T-cell (primary cell): ENCODE results near the gene BTD. TPM values are rescaled to one million over a fixed set of nuclear protein-coding genes. Genes with fewer than 3 reads are reported as not detected.

Experiments used
- ATAC-seq, 4 experiments: fragments of 200-7000 bp in 3 of 4; fragments of 150-1000 bp in 1 of 4; cut with Tn5 transposase; replicated peaks in 1 of 4; 1 replicate in 3 of 4; 2 replicates in 1 of 4; pipeline ENCODE4 v1.10.0; 2021; ENCODE audit warnings: moderate library complexity in 3 of 4, mild to moderate bottlenecking in 2 of 4, moderate number of reproducible peaks in 1 of 4
- CTCF ChIA-PET, 2 donors: fragments of 300-600 bp; sonication (Branson Sonifier 250); formaldehyde crosslinking; loops; one replicate each; lab custom pipeline; 2022; ENCODE audit warnings: antibody characterized with exemption in 2 of 2; lab: Charles Lee
- POLR2A ChIA-PET, 2 donors: fragments of 300-600 bp; sonication (Branson Sonifier 250); formaldehyde crosslinking; loops; one replicate each; lab custom pipeline; 2022; ENCODE audit warnings: antibody characterized with exemption in 2 of 2; lab: Charles Lee
- DNase-seq, 35 experiments: peaks; one replicate each; pipeline versions ENCODE4 v3.0.0 to v3.0.0-alpha.2; 2013 to 2023
- H3K27ac ChIP-seq: one replicate; pipeline ENCODE4 v1.5.1; 2013; ENCODE audit warnings: low read length
- H3K27me3 ChIP-seq, 2 experiments: replicated peaks in 1 of 2; 1 replicate in 1 of 2; 2 replicates in 1 of 2; pipeline versions ENCODE4 v1.6.1 to v1.7.0; 2013; ENCODE audit warnings: low read length in 1 of 2, mixed read lengths in 1 of 2; ENCODE audit not compliant: control insufficient read depth in 2 of 2, insufficient read depth in 2 of 2; ENCODE audit errors: extremely low read depth in 1 of 2
- H3K36me3 ChIP-seq, 2 donors: 1 replicate in 1 of 2; 2 replicates in 1 of 2; pipeline versions ENCODE4 v1.6.1 to v1.7.0; 2013; ENCODE audit warnings: low read length in 1 of 2; ENCODE audit not compliant: control insufficient read depth in 2 of 2, insufficient read depth in 1 of 2; ENCODE audit errors: extremely low read depth in 1 of 2
- H3K4me1 ChIP-seq, 2 experiments: 1 replicate in 1 of 2; 2 replicates in 1 of 2; pipeline versions ENCODE4 v1.6.1 to v1.7.0; 2013; ENCODE audit warnings: low read length in 2 of 2, mixed read lengths in 1 of 2; ENCODE audit not compliant: insufficient read depth in 2 of 2, control insufficient read depth in 1 of 2; ENCODE audit errors: extremely low read depth in 1 of 2
- H3K4me3 ChIP-seq, 2 donors: 1 replicate in 1 of 2; 2 replicates in 1 of 2; pipeline versions ENCODE4 v1.5.1 to v1.7.0; 2013; ENCODE audit warnings: mild to moderate bottlenecking in 2 of 2, low read length in 1 of 2, moderate library complexity in 1 of 2; ENCODE audit not compliant: control insufficient read depth in 1 of 2; ENCODE audit errors: extremely low read depth in 1 of 2
- H3K9me3 ChIP-seq: 2 replicates; pipeline ENCODE4 v1.7.0; 2013
- H3K27ac Mint-ChIP-seq, 2 donors: one replicate each; pipeline ENCODE4 v1.8.0; 2020 to 2021; ENCODE audit warnings: mild to moderate bottlenecking in 2 of 2, mixed read lengths in 2 of 2
- H3K27me3 Mint-ChIP-seq, 2 donors: one replicate each; pipeline ENCODE4 v1.8.0; 2021 to 2022; ENCODE audit warnings: mixed read lengths in 2 of 2
- H3K36me3 Mint-ChIP-seq: one replicate; pipeline ENCODE4 v1.8.0; 2021; ENCODE audit warnings: mixed read lengths
- H3K4me1 Mint-ChIP-seq, 3 donors: one replicate each; pipeline ENCODE4 v1.8.0; 2020 to 2022; ENCODE audit warnings: mixed read lengths in 3 of 3, mild to moderate bottlenecking in 1 of 3
- H3K4me3 Mint-ChIP-seq, 3 donors: one replicate each; pipeline ENCODE4 v1.8.0; 2020 to 2022; ENCODE audit warnings: mild to moderate bottlenecking in 3 of 3, mixed read lengths in 3 of 3, moderate library complexity in 3 of 3
- H3K9me3 Mint-ChIP-seq, 3 donors: one replicate each; pipeline ENCODE4 v1.8.0; 2020 to 2022; ENCODE audit warnings: mixed read lengths in 3 of 3
- WGBS: methylation state at CpG from one replicate; pipeline ENCODE4 v1.1.5; 2013; ENCODE audit warnings: missing lambda C conversion rate; ENCODE audit not compliant: insufficient coverage; 5-methylcytosine and 5-hydroxymethylcytosine counted together
- total RNA-seq, 35 experiments: library from RNA in 6 of 35; stranded (reverse) in 6 of 35; fragments of 120-200 nt in 1 of 35; gene quantifications; one replicate each; pipeline versions ENCODE4 v1.2.1 to v1.2.4 and lab custom pipeline; 2013 to 2026

Gene BTD
- total RNA-seq, 5 donors from 2014 or later (not counting 1 experiment from before 2014, with no cell fraction given): 14.5 to 19.0 (median 17.6) TPM

- H3K27ac Mint-ChIP-seq: no peak overlapping the region
- peaks cover 0 to 5% of the 10 kb centered on the region in 2 donors for H3K36me3 ChIP-seq
- H3K4me3 ChIP-seq: no peak overlapping the region
- H3K36me3 Mint-ChIP-seq: peaks cover 29% of the 10 kb centered on the region
- peaks cover 24 to 48% of the 10 kb centered on the region in 2 experiments for H3K4me1 ChIP-seq
- no peak overlapping the region for H3K27ac ChIP-seq
- peak overlapping the region in 1 of 3 donors; percentile 64 for H3K4me3 Mint-ChIP-seq
- H3K4me1 Mint-ChIP-seq: peaks cover 54 to 66% (median 64%) of the 10 kb centered on the region in 3 donors
- WGBS: 94% methylated on average over 12 of the region's 18 CpGs
- H3K27me3 ChIP-seq: peaks cover 0 to 1% of the 10 kb centered on the region in 2 experiments
- CTCF ChIA-PET: interaction anchor here (0.6 to 0.7 kb wide), 2 partner anchors 167 to 423 kb away, joined by 4 to 10 read pairs; no protein-coding TSS in a partner anchor
- peaks cover 0 to 4% of the 10 kb centered on the region in 2 donors for H3K27me3 Mint-ChIP-seq
- POLR2A ChIA-PET: interaction anchor here (0.5 to 0.6 kb wide), 4 partner anchors 13 to 219 kb away, joined by 3 to 7 read pairs (median 4); no protein-coding TSS in a partner anchor
- DNase-seq (no peak), ATAC-seq (no peak)
- no peaks in the 10 kb centered on the region for H3K9me3 ChIP-seq
- H3K9me3 Mint-ChIP-seq: peaks cover 0 to 9% (median 0%) of the 10 kb centered on the region in 3 donors
These were observed 44.4 kb downstream of the BTD start for GRCh38 chr3:15645740-15646501.

GRCh38 chr3:15646851-15647511 lies 45.4 kb downstream of the BTD start:
- WGBS: 77% methylated on average over 10 of the region's 13 CpGs
- POLR2A ChIA-PET: no interaction called here
- Mint-ChIP-seq H3K4me1 (peaks cover 49 to 64% (median 62%) of the 10 kb centered on the region in 3 donors), H3K27me3 (peaks cover 5 to 9% of the 10 kb centered on the region in 2 donors), H3K4me3 (peak overlapping the region; percentile 50 to 64 (median 50)), H3K36me3 (peaks cover 19% of the 10 kb centered on the region), H3K9me3 (peaks cover 0 to 9% (median 0%) of the 10 kb centered on the region in 3 donors), H3K27ac (peak overlapping the region; percentile 18 to 21)
- Histone ChIP-seq H3K9me3 (no peaks in the 10 kb centered on the region), H3K4me1 (peaks cover 24 to 50% of the 10 kb centered on the region in 2 experiments), H3K4me3 (peak overlapping the region in 1 of 2 donors; percentile 9), H3K27me3 (peaks cover 0 to 9% of the 10 kb centered on the region in 2 experiments), H3K27ac (no peak overlapping the region), H3K36me3 (peaks cover 0 to 5% of the 10 kb centered on the region in 2 donors)
- no peak for DNase-seq
- ATAC-seq: peak in 2 of 4 experiments; percentile 13 to 26
- CTCF ChIA-PET: interaction anchor here in 1 of 2 donors (1.0 kb wide), 2 partner anchors 10 to 20 kb away, joined by 3 read pairs; no protein-coding TSS in a partner anchor

- peak; percentile 12 to 75 (median 39) for DNase-seq
- Mint-ChIP-seq H3K9me3 (peaks cover 0 to 9% (median 0%) of the 10 kb centered on the region in 3 donors), H3K27ac (peak overlapping the region; percentile 18 to 21), H3K4me3 (peak overlapping the region; percentile 50 to 64 (median 50)), H3K27me3 (peaks cover 5 to 9% of the 10 kb centered on the region in 2 donors), H3K4me1 (peaks cover 49 to 61% (median 59%) of the 10 kb centered on the region in 3 donors), H3K36me3 (peaks cover 15% of the 10 kb centered on the region)
- 14% methylated on average over 1 of the region's 4 CpGs for WGBS
- CTCF ChIA-PET: interaction anchor here in 1 of 2 donors (0.8 to 1.0 kb wide), 3 partner anchors 11 to 20 kb away, joined by 3 to 5 read pairs (median 3); no protein-coding TSS in a partner anchor
- Histone ChIP-seq H3K4me1 (peaks cover 24 to 50% of the 10 kb centered on the region in 2 experiments), H3K27me3 (peaks cover 0 to 11% of the 10 kb centered on the region in 2 experiments), H3K4me3 (peak overlapping the region; percentile 9 to 32), H3K27ac (no peak overlapping the region), H3K9me3 (no peaks in the 10 kb centered on the region), H3K36me3 (peaks cover 0 to 5% of the 10 kb centered on the region in 2 donors)
- POLR2A ChIA-PET: no interaction called here
- peak; percentile 88 to 99 (median 96) for ATAC-seq
These were observed 46.1 kb downstream of the BTD start for GRCh38 chr3:15647611-15648167.

GRCh38 chr3:15649341-15649740 lies 47.8 kb downstream of the BTD start:
- Mint-ChIP-seq H3K27ac (no peak overlapping the region), H3K4me1 (peaks cover 49 to 61% (median 59%) of the 10 kb centered on the region in 3 donors), H3K9me3 (peaks cover 0 to 9% (median 0%) of the 10 kb centered on the region in 3 donors), H3K36me3 (peaks cover 13% of the 10 kb centered on the region), H3K27me3 (peaks cover 5 to 9% of the 10 kb centered on the region in 2 donors), H3K4me3 (peak overlapping the region in 1 of 3 donors; percentile 64)
- H3K4me1 ChIP-seq: peaks cover 24 to 50% of the 10 kb centered on the region in 2 experiments
- peaks cover 0 to 2% of the 10 kb centered on the region in 2 donors for H3K36me3 ChIP-seq
- H3K27me3 ChIP-seq: peaks cover 0 to 13% of the 10 kb centered on the region in 2 experiments
- ChIA-PET POLR2A (no interaction called here), CTCF (interaction anchor here in 1 of 2 donors (0.6 kb wide), 1 partner anchor 147 kb away, joined by 3 read pairs; no protein-coding TSS in a partner anchor)
- WGBS: 100% methylated on average over 3 of the region's 3 CpGs
- H3K27ac ChIP-seq: no peak overlapping the region
- no peak for ATAC-seq
- no peak overlapping the region for H3K4me3 ChIP-seq
- no peaks in the 10 kb centered on the region for H3K9me3 ChIP-seq
- no peak for DNase-seq

- H3K4me1 Mint-ChIP-seq: peaks cover 49 to 61% (median 59%) of the 10 kb centered on the region in 3 donors
- Histone ChIP-seq H3K27ac (no peak overlapping the region), H3K36me3 (no peaks in the 10 kb centered on the region), H3K9me3 (no peaks in the 10 kb centered on the region), H3K4me3 (no peak overlapping the region), H3K27me3 (peaks cover 0 to 13% of the 10 kb centered on the region in 2 experiments), H3K4me1 (peaks cover 24 to 48% of the 10 kb centered on the region in 2 experiments)
- CTCF ChIA-PET: interaction anchor here in 1 of 2 donors (0.6 kb wide), 1 partner anchor 422 kb away, joined by 4 read pairs; no protein-coding TSS in a partner anchor
- H3K9me3 Mint-ChIP-seq: peaks cover 0 to 9% (median under 1%) of the 10 kb centered on the region in 3 donors
- ATAC-seq: no peak
- no peak for DNase-seq
- POLR2A ChIA-PET: no interaction called here
- peaks cover 11% of the 10 kb centered on the region for H3K36me3 Mint-ChIP-seq
- peak overlapping the region in 1 of 3 donors; percentile 64 for H3K4me3 Mint-ChIP-seq
- peaks cover 5 to 9% of the 10 kb centered on the region in 2 donors for H3K27me3 Mint-ChIP-seq
- H3K27ac Mint-ChIP-seq: no peak overlapping the region
- WGBS: 100% methylated on average over 3 of the region's 5 CpGs
These were observed 48.3 kb downstream of the BTD start for GRCh38 chr3:15649858-15650257.
